Renal cortical epithelial cell (primary cell): ENCODE data around the gene KNTC1. TPM values are rescaled to one million over a fixed set of nuclear protein-coding genes. Genes with fewer than 3 reads are reported as not detected.
"Not testable (repeated sequence)": the region's sequence is repeated elsewhere in the genome, so short reads cannot be mapped to it uniquely, and the experiment has no call there.

Experiments
- DNase-seq: peaks from one replicate; pipeline ENCODE4 v3.0.0-alpha.2; 2011; ENCODE audit warnings: low read depth
- total RNA-seq: library from RNA; depleted of rRNA; stranded (reverse); fragments of >200 nt; gene quantifications from 2 replicates; pipeline ENCODE4 v1.2.3, GENCODE V29; 2014

KNTC1 gene
- total RNA-seq, 1 donor from 2014 or later, result 11.8 TPM

- no peak for DNase-seq
Observed at GRCh38 chr12:122508163-122508562, 18.9 kb upstream of the KNTC1 start.

GRCh38 chr12:122513028-122513427 is 14.0 kb upstream of the KNTC1 start:
- not testable (repeated sequence) for DNase-seq

- no peak for DNase-seq
Observed at GRCh38 chr12:122513660-122514059, 13.4 kb upstream of the KNTC1 start.

GRCh38 chr12:122515275-122515674 is 11.8 kb upstream of the KNTC1 start:
- DNase-seq, result no peak

GRCh38 chr12:122516544-122517361 is 10.3 kb upstream of the KNTC1 start:
- no peak for DNase-seq

GRCh38 chr12:122517877-122518276 is 9.2 kb upstream of the KNTC1 start:
- DNase-seq, result peak; percentile 84

GRCh38 chr12:122518908-122519307 is 8.1 kb upstream of the KNTC1 start:
- no peak for DNase-seq

- DNase-seq, result no peak
Observed at GRCh38 chr12:122519418-122519817, 7.6 kb upstream of the KNTC1 start.

GRCh38 chr12:122520676-122521075 is 6.4 kb upstream of the KNTC1 start:
- DNase-seq, result no peak

- DNase-seq, result peak; percentile 38
Observed at GRCh38 chr12:122523280-122523679, 3.8 kb upstream of the KNTC1 start.

GRCh38 chr12:122523846-122524718 is 3.0 kb upstream of the KNTC1 start:
- no peak for DNase-seq

GRCh38 chr12:122527478-122527944 is 462 bp downstream of the KNTC1 start:
- peak; percentile 16 for DNase-seq

GRCh38 chr12:122528582-122528981 is 1.5 kb downstream of the KNTC1 start:
- no peak for DNase-seq

GRCh38 chr12:122528992-122529391 is 1.9 kb downstream of the KNTC1 start:
- DNase-seq, result no peak

GRCh38 chr12:122533856-122534255 is 6.8 kb downstream of the KNTC1 start:
- no peak for DNase-seq

GRCh38 chr12:122537021-122537420 is 10.0 kb downstream of the KNTC1 start:
- no peak for DNase-seq

GRCh38 chr12:122538496-122538895 is 11.4 kb downstream of the KNTC1 start:
- no peak for DNase-seq

- DNase-seq, result no peak
Observed at GRCh38 chr12:122544537-122544936, 17.5 kb downstream of the KNTC1 start.

GRCh38 chr12:122545855-122546254 is 18.8 kb downstream of the KNTC1 start:
- no peak for DNase-seq

- DNase-seq, result no peak
Observed at GRCh38 chr12:122547330-122547729, 20.3 kb downstream of the KNTC1 start.

GRCh38 chr12:122558745-122559641 is 31.9 kb downstream of the KNTC1 start:
- no peak for DNase-seq

GRCh38 chr12:122560138-122560537 is 33.1 kb downstream of the KNTC1 start:
- DNase-seq, result no peak
